ENCODE data around the gene MKRN2.

MKRN2 gene

GRCh38 chr3:12556314-12556689 is 585 bp upstream of the MKRN2 start:
- TF ChIP-seq CTCF (conservative IDR thresholded peaks at IDR 0.05; ENCODE audit: low read length) = no peak
- peak overlapping the region; percentile 74 for H3K4me3 ChIP-seq (ENCODE audit: low read length)
- DNase-seq (ENCODE audit: low read depth) = no peak

GRCh38 chr3:12557473-12558100 is 700 bp downstream of the MKRN2 start:
- DNase-seq (ENCODE audit: low read depth) = peak; percentile 56
- no peak for TF ChIP-seq CTCF (conservative IDR thresholded peaks at IDR 0.05; ENCODE audit: low read length)

GRCh38 chr3:12558706-12559105 is 1.8 kb downstream of the MKRN2 start:
- no peak for TF ChIP-seq CTCF (conservative IDR thresholded peaks at IDR 0.05; ENCODE audit: low read length)
- H3K4me3 ChIP-seq (ENCODE audit: low read length) = peak overlapping the region; percentile 71
- no peak for DNase-seq (ENCODE audit: low read depth)

More at GRCh38 chr3:12557473-12558100, 700 bp downstream of the MKRN2 start:
- peak overlapping the region; percentile 71 for H3K4me3 ChIP-seq (ENCODE audit: low read length)

- TF ChIP-seq CTCF (conservative IDR thresholded peaks at IDR 0.05; ENCODE audit: low read length) = no peak
- H3K4me3 ChIP-seq (ENCODE audit: low read length) = no peak overlapping the region
- no peak for DNase-seq (ENCODE audit: low read depth)
Observed at GRCh38 chr3:12559520-12559919, 2.6 kb downstream of the MKRN2 start.

- H3K4me3 ChIP-seq (ENCODE audit: low read length) = no peak overlapping the region
- no peak for TF ChIP-seq CTCF (conservative IDR thresholded peaks at IDR 0.05; ENCODE audit: low read length)
- no peak for DNase-seq (ENCODE audit: low read depth)
Observed at GRCh38 chr3:12560505-12561190, 3.8 kb downstream of the MKRN2 start.

- TF ChIP-seq CTCF (conservative IDR thresholded peaks at IDR 0.05; ENCODE audit: low read length) = no peak
- no peak for DNase-seq (ENCODE audit: low read depth)
- no peak overlapping the region for H3K4me3 ChIP-seq (ENCODE audit: low read length)
Observed at GRCh38 chr3:12561397-12561796, 4.5 kb downstream of the MKRN2 start.

- no peak for DNase-seq (ENCODE audit: low read depth)
- no peak overlapping the region for H3K4me3 ChIP-seq (ENCODE audit: low read length)
- no peak for TF ChIP-seq CTCF (conservative IDR thresholded peaks at IDR 0.05; ENCODE audit: low read length)
Observed at GRCh38 chr3:12562451-12562850, 5.6 kb downstream of the MKRN2 start.
